GM19455 (cell line): ENCODE measurements around the gene AUTS2.

Experiments used
- ATAC-seq: cut with Tn5 transposase; IDR thresholded peaks from one replicate; pipeline ENCODE4 v1.9.1; 2021; ENCODE audit not compliant: unreplicated experiment

AUTS2 gene

DNA sequence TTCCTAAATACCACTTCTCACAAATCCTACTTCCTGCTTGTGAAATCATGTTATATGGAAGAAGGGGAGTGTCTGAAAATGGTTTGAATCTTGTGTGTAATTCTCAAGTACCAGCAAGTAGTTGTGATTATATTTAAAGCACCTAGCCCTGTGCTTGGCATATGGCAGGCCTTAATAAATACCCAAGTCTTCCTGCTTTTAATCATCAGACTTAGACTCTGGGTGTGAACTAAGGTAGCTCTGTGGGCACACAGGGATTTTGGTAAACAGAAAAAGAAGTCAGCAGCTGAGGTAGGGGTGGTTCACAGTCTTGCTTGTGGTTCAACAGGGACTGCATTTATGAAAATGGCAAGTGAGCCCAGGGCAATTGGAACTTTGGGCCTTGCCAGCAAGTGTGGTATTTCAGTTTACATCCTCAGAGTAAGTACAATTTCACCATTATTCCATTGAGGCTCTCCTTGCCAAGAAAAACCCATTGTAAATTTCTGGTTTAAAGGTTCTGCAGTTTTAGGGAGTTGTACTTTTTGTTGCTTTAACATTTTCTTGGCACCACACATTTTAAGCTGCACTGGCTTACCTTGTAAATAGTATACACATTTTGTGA is 215.5 kb downstream of the AUTS2 start:
- no peak for ATAC-seq

DNA sequence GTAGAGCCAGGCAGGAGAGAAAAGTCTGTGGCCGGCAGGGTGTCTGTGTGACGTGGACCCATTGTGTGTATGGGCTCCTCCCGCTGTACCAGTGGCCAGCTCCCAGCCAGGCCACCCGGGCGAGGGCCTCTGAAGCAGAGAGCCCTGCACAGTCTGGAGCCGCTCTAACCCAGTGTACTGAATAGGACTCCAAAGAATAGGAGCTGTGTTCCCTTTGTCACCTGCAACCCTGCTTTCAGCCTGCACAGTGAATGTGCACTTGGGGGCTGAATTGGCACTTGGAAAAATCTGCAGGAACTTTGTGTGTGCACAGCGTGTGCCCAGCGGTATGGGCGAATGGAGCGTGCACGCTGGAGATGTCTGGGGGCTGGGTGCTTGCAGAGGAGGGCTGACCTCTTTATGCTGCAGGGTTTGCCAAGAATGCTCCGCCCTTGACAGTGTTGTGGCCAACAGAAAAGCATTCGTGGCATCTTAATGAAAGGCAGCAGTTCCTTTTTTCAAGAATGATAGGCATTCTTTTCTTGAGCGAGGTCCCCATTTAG is 216.2 kb downstream of the AUTS2 start:
- no peak for ATAC-seq

DNA sequence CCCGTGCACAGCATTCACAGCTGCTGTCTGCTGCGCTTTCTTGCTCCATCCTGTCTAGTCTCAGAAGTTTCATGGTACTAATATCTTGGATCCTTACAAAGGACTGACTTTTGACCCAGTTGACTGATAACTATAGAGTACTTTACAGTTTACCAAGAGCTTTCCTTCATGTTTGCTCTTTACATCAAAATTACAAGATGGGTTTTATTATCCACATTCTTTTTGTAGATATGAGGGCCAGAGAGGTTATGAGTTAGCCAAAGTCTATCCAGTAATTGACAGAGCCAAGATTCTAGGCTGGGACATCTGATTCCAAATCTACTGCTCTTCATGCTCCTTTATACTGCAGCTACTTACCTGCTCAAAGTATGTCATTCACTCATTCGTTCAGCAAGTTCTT is 218.2 kb downstream of the AUTS2 start:
- no peak for ATAC-seq

DNA sequence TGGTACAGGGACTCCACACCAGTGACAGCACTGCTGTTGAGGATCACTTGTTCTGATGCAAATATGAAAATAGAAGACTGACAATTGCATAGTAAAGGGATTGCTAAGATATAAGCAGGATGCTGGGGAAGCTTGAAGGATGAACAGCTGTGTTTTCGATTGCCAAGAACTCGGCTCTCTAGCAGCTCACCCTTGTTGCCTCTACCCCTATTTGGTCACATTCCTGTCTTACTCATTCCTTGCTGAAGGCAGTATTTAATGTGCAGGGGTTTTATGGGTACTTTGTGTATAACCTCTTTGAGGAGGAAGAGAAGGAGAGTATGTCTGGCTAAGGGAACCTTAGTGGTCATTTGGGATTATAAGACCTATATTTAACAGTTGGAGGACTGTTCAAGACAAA is 218.8 kb downstream of the AUTS2 start:
- no peak for ATAC-seq

DNA sequence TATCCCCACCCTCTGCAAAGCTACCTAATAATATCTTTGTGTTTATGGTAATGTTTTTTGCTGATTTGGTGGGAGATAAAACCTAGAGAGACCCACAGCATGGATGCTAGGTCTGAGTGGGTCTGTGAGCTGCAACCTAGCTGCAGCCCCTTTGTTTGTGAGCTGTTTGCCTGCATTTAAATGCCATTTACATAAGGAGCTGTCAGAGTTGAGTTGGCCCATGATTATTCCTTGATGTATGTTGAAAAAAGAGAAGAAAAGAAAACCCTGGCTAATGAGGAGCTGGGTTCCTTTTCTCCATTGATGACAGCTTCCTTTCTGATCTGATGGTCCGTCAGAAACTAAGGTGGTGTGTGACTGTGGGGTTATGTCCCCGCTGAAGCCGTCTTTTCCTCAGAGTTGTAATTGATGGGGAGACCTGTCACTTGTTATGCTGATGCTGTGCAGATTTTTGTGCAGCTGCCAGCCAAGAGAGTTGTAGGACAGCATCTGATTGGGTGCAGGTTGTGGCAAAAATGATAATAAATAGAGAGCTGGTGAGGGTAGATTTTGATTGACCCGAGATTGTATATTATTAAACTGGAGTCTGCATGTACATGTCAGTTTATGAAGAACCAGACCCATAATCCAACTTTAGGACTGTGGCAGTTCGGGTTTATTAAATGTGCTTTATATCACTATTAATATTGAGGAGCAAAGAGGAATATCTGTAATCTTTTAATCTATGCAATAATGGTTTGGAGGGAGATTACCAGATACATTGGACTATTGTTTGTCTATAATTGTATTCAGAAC is 219.8 kb downstream of the AUTS2 start:
- no peak for ATAC-seq

DNA sequence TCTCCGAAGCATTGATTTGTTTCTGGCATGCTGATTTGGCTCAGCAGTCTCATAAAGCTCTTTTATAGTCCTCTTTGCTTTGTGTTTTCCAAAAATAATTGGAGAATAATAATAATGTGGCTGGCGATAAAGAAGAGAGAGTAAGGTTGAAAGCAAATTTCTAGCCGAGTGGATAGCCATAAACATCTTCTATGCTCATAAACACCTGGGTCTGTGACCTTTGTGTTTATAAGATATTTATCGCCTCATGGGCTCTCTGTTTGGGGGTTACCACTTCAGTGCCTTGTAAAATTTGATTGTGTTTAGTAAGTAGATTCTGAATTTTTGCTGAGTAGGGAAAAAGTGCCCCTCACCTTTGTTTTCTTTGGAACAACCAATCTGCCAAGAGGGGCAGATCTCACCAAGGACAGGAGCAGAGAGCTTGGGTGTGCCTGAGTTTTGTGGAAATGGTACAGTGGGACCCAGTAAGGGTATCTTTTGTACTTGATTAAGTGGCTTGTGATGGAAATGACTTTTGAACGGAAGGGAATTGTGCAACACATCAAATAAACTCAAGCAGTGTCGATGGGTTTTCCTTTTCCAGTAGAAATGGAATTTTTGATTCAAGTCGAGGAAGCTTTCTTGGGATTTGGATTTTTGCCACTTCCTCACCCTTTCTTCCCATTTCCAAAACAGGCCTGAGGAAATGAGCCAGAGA is 220.5 kb downstream of the AUTS2 start:
- ATAC-seq: no peak

DNA sequence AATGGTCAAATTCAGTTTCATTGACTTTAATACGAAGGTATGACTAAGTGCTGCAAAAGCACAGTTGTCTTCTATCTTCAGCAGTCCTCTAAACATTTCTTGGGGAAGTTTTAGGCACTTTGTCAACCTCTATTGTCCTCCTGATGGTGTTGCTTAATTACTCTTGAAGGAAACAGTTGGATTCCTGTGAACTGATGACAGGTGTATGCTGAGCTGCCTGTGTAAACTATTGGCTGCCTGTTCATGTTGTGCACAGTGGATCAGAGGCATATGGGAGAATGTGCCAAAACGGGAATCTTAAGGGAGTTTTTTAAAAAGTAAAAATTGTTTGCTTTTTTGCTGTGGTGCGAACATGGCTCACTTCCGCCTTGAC is 221.0 kb downstream of the AUTS2 start:
- no peak for ATAC-seq

DNA sequence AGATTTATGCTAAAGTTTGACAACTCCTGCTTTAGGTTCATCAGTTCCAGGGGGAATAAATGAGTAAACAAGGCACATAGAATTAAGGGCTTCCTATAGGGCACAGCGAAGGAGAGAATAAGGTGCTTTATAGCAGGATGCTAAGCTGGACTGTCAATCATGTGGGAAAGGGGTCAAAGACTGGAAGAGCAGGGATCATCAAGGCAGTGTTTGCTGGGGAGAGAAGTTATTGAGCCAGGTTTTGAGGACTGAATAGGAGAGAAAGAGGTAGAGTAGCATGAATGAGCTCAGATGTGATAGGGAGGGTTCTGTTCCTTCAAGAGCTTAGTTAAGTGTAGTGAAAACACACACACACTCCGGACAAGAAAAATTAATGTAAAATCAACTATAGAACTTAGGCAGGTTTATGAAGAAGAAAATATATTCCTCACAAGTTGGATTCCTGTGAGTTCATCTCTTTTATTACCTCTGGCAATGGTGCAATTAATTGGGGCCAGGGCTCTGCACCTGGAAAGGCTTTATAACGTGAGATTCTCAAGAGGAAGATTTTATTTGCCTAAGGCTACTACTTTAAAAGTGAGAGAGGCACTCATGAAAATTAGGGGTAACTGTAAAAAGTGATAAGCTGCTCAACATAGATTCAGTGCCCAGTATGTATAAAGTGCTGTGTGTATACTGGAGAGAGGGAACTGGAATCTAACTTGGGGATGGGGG is 222.4 kb downstream of the AUTS2 start:
- no peak for ATAC-seq

DNA sequence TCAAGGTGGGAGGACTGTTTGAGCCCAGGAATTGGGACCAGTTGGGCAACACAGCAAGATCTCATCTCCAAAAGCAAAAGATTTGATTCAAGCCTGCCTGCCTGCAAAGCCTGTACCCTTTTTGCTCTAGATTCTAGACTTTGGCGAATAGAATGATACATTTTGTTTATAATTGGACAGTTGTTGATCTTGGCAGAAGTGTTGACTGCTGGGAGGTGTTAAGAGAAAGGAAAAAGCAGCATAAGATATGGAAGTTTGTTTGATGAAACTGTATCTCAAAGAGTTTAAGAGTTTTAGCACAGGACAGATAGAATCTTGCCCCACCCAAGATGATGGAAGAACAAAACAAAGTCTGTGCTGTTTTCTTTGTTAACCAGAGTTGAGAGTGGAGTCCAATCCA is 224.1 kb downstream of the AUTS2 start:
- no peak for ATAC-seq

DNA sequence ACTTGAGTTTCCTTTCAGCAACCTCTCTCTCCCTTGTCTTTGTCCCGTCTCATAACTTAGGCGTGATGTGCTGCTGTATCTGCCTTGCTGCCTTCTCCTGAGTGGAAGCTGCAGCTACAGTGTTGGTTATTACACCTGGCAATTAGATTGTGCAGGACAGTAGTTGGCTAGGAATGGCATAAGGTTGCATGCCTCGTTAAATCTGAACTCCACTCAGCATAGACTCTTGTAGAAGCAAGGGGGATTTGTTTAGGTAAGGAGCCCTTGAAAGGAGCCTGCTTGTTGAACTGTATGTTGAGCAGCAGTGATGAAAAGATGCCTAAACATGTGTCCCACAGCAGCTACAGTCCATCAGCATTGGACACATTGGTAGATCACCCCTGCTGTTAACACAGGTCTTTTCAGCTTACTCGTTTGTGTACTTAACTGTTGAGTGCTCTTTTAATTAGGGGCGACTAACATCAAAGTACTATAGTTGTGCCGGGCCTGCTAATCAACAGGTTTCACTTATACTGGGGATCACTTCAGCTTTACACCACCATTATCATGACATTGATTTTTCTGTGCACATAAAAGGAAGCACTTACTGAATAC is 225.0 kb downstream of the AUTS2 start:
- ATAC-seq: no peak

DNA sequence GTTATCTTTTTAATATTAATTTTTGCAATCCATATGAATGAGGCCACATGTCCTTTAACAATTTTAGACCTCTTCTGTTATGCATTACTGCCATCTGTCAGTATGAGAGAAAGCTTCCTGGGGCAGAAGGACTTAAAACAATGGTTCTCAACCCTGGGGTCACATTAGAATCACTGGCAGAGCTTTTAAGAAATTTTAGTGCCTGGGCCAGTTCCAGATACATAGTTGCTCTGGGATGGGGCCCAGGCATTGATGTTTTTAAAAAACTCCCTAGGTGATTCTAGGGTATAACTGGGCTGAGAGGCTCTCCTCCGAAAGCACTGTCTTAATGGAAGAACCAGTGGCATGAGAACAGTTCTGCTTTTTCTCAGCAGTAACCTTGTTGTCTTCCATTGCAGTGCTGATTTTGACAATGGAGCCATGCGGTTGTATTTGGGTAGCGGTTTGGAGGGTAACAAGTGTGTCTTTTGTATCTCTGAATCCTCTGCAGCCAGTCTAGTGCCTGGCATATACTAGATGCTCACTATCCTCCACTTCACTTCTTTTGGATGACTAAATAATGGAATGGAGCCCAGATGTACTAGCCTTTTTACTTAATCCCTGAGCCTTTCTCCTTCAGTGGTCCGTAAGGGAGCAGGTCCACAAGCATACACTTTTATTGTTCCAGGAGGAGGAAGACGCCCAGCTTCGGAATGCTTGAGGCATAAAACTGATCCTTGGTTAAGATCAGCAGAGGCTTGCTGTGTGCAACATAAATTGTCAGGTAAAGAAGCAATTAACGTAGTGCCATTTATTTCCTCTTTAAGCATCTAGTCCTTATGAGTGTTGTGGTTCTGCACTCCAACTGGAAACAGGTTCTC is 227.1 kb downstream of the AUTS2 start:
- ATAC-seq: no peak

DNA sequence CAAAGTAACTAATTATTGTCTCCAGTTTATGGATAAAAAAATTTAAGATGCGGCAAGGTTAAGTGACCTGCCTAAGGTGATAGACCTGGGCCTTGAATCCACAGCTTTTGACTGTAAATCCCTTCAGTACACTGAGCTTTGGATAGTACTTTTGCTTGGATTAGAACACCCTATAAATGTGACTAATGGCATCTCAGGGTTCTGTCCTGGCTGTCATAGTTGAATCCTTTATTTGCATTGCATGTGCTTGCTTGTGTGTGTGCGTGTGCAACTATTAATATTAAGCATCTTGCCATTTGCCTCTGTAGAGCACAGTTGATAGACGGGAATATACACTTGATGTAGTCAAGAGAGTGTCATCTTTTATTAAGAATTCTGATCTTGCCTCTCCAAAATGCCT is 228.0 kb downstream of the AUTS2 start:
- no peak for ATAC-seq

DNA sequence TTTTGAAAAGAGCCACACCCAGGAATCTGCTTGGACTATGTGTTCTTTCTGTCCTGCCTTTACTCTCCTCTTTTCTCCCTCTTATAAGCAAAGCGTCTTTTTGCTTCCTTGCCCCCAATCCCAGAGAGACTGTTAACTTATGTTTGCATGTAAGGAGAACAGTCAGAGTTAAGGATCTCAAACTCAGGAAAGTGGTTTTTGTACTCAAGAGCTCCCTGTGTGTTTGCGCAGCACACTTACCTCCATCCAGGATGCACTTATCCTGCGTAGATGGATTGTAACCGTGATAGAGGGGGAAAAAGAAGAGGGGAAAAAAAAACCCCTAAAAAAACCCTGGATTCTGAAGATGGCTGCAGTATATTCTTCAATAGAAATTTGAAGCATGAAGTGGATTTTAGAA is 228.9 kb downstream of the AUTS2 start:
- no peak for ATAC-seq

DNA sequence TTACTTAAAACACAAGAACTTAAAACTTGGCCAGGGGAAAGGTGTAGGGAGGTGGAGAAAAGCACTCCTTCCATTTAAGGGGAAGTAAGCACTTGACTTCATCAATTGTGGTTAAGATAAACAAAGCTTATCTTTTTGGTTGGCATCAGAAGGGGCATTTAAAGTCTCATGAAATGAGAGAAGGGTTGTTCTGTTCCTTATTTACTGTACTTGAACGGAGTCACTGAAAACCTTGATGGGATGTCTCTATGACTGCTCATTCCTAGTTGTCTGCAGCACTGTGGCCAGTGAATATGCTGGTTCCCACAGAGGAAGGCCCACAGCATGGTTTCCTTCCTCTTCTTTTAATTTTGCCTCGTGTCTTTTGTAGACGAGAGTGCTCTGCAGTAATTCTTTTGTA is 229.3 kb downstream of the AUTS2 start:
- ATAC-seq: no peak

DNA sequence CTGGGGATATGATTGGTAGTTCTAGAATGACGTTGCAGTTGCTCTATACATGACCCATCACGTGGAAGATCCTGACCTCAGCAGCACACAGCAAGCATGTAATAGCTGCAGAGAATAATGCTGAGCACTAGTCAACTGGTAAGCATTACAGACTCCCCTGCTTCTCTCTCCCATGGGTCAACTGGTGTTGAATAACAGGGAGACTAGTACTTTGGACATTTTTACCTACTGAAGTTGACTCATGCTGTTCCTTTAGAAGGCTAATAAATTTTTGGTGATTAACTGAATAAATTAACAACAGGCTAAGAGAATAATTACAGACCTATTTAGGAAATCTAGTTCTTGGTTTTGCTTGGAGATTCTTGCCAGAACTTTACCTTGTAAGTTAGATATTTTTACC is 234.1 kb downstream of the AUTS2 start:
- ATAC-seq: no peak

DNA sequence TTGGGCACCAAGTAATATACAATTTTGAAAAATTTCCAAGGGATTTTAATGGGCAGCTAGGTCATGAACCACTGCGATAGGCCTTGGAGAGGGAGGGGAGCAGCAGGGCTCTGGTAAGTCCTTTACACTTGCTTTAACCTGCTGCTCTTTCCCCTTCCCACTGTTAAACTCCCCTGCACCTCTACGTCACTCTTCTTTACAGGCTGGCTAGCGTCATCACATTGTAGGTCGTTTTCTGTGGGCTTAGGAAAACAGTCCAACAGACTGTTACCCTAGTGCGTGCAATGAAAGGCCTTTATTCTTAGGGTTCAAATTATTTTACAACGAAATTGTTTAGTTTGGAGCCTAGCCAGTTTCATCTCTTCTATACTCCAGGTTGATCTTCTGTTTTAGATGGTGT is 235.7 kb downstream of the AUTS2 start:
- no peak for ATAC-seq

DNA sequence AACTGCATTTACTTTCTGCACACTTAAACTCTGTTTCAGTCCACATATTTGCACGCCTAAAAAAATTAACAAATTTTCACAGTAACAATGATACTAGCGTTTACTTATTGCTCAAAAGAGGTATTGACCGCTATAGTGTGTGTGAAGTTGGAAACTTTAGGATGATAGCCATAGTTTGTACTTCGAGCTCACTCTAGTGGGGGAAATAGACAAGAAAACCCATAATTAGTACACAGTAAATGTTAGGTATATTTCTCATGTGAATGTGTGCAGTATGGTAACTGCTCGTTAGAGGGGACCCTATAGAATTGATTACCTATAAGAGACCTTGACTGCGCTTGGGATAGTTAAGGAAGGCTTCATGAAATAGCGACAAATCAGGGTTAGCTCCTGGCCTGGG is 238.4 kb downstream of the AUTS2 start:
- no peak for ATAC-seq

DNA sequence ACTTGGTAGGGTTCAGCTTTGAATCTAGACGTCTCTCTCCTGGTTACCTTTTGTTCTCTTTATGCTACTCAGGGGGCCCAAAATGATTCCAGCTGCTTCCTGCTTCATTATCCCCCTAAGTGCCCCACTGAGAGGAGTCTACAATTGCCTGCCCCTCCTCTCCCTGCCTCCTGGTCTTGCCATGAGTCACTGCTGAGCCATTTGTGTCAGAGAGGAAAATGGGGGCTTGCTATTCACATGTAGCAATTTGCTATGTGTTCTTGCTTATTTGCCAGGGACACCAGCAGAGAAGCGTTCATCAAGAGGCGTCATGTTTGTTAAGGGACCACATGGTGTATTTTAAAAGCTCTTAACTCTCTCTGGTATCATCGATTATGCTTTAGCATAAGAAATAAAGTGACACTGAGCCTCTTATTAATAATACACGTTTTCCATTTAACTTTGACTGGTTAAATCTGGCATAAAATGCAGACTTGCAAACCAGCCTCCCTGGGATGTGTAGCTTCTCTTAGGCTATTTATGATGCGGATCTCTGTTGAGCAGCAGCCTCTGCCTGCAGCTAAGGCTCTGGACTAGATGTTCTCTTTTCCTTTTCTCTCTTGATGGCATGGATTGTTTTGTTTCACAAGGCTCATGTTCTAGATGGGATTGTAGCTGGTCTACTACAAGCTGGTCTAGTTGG is 239.3 kb downstream of the AUTS2 start:
- no peak for ATAC-seq

DNA sequence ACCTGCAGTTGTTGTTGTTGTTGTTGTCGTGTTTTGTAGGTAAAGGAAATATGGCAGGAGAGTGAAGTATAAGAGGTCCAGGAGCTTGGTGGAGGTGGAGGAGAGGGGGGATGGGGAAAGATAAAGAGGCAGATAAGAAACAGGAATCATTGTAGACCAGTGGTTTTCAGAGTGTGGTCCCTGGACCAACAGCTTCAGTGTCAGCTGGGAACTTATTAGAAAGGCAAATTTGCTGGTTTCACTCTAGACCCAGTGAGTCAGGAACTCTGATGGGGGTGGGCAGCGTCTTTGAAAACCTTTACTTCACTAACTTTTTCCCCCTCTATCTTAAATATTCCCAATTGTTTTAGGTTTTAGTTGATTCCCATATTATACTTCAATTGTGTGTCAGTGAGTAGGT is 241.5 kb downstream of the AUTS2 start:
- ATAC-seq: peak; percentile 48

DNA sequence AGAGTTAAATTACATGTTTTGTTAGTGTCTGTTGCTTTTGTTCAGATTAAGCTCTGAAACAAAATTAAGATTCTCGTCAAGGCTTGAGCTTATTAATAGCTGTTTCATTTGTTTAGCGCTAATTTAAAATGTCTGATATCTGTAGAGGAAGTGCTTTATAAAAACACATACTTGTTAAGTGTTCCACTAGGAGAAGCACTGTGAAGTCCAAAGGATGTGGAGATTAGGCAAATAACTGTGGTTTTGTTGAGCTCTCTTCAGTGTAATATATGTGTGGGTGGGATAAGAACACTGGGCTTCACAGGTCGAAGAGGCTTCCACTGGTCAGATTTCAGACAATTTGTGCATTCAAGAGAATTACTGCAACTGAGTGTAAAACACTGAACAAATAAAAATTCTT is 242.0 kb downstream of the AUTS2 start:
- ATAC-seq: no peak
